Measurements from ENCODE around the gene RNF103. TPM values are rescaled to one million over a fixed set of nuclear protein-coding genes. Genes with fewer than 3 reads are reported as not detected.

Gene RNF103
- total and polyA plus RNA-seq, 2 of the 8 experiments (the other 6 are each of a cell fraction or from before 2014, with no cell fraction given): 3.3 to 7.4 TPM

DNA sequence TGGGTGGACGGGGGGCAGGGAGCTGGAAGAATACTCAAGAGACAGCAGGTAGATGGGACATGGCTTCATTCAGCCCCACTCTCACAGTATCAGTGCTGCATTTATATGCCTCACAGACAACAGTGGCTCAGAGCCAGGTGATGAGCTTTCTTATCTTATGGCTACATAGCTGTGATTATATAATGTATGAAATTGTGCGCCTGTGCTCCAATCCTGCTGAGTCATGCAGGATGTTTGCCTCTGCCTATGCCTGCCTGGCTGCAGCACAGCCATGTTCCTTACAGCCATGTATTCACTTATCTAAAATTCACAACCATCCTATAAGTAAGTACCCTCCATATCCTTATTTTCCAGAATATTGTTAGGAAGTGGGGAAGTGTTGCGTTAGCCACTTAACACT lies 37.7 kb upstream of the RNF103 start (continued):
- TF ChIP-seq FOSL1 (IDR thresholded peaks at IDR 0.05; ENCODE audit: insufficient read depth, low read depth, low read length) (no peak), TCF12 (IDR thresholded peaks at IDR 0.05; ENCODE audit: low read depth, low read length) (no peak), YY1 (IDR thresholded peaks at IDR 0.05; ENCODE audit: low read depth, low read length) (no peak)

Measured in H1 (cell line).